ENCODE results near the gene GVQW3.

- TF ChIP-seq, protein P1, sequence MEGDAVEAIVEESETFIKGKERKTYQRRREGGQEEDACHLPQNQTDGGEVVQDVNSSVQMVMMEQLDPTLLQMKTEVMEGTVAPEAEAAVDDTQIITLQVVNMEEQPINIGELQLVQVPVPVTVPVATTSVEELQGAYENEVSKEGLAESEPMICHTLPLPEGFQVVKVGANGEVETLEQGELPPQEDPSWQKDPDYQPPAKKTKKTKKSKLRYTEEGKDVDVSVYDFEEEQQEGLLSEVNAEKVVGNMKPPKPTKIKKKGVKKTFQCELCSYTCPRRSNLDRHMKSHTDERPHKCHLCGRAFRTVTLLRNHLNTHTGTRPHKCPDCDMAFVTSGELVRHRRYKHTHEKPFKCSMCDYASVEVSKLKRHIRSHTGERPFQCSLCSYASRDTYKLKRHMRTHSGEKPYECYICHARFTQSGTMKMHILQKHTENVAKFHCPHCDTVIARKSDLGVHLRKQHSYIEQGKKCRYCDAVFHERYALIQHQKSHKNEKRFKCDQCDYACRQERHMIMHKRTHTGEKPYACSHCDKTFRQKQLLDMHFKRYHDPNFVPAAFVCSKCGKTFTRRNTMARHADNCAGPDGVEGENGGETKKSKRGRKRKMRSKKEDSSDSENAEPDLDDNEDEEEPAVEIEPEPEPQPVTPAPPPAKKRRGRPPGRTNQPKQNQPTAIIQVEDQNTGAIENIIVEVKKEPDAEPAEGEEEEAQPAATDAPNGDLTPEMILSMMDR (IDR thresholded peaks at IDR 0.05): no peak
- TF ChIP-seq EZH2 (IDR thresholded peaks at IDR 0.05; ENCODE audit: borderline replicate concordance, insufficient read depth, low read depth, low read length, poor library complexity, severe bottlenecking): no peak
Observed at GRCh38 chr11:76456571-76456970, 75.4 kb downstream of the GVQW3 start.

All from B cell (primary cell).